SK-N-SH (cell line): ENCODE measurements around the gene MPHOSPH9. TPM values are rescaled to one million over a fixed set of nuclear protein-coding genes. Genes with fewer than 3 reads are reported as not detected.

ENCODE experiments used
- CTCF ChIA-PET: fragments of 300-600, 350-600 bp; formaldehyde crosslinking; extraction: SDS; loops from one replicate; lab custom pipeline; 2021; lab: Yijun Ruan, JAX
- POLR2A ChIA-PET: fragments of 350-600 bp; sonication (Branson Sonifier 250); formaldehyde crosslinking; extraction: SDS; loops from one replicate; lab custom pipeline; 2020; ENCODE audit warnings: antibody characterized with exemption, inconsistent platforms; lab: Yijun Ruan, JAX
- DNase-seq: peaks from one replicate; pipeline ENCODE4 v3.0.0; 2012
- H2AFZ ChIP-seq: fragments of 200-600 bp; sonication (generic); 2 replicates; pipeline ENCODE4 v1.8.1; 2016; ENCODE audit warnings: antibody characterized with exemption, mild to moderate bottlenecking, low read depth
- H3F3A ChIP-seq: fragments of 200-600 bp; sonication (generic); replicated peaks from 2 replicates; pipeline ENCODE3; 2016; ENCODE audit warnings: antibody characterized with exemption, mild to moderate bottlenecking; ENCODE audit not compliant: insufficient read depth
- H3K27ac ChIP-seq, 2 experiments: fragments of 200-500 bp in 1 of 2; fragments of 200-600 bp in 1 of 2; sonication (Bioruptor generic) in 1 of 2; sonication (generic), shearing (Covaris generic) in 1 of 2; 2 replicates each; pipeline versions ENCODE4 v1.5.1 to v1.6.1; 2014 to 2016; ENCODE audit warnings: low read depth in 2 of 2, inconsistent platforms in 1 of 2, low read length in 1 of 2, mild to moderate bottlenecking in 1 of 2, mixed read lengths in 1 of 2
- H3K27me3 ChIP-seq: fragments of 200-600 bp; sonication (generic), shearing (Covaris generic); 2 replicates; pipeline ENCODE4 v1.6.1; 2016; ENCODE audit warnings: mixed run types; ENCODE audit not compliant: insufficient read depth
- H3K36me3 ChIP-seq, 2 experiments: fragments of 200-500 bp in 1 of 2; fragments of 200-600 bp in 1 of 2; sonication (Bioruptor generic) in 1 of 2; sonication (generic) in 1 of 2; replicated peaks in 1 of 2; 2 replicates each; pipeline versions ENCODE3 to v1.5.1; 2014 to 2016; ENCODE audit warnings: low read length in 1 of 2, mild to moderate bottlenecking in 1 of 2; ENCODE audit not compliant: insufficient read depth in 2 of 2, control insufficient read depth in 1 of 2
- H3K4me1 ChIP-seq, 2 experiments: fragments of 200-500 bp in 1 of 2; fragments of 200-600 bp in 1 of 2; sonication (Bioruptor generic) in 1 of 2; sonication (generic), shearing (Covaris generic) in 1 of 2; 2 replicates each; pipeline versions ENCODE4 v1.5.1 to v1.6.1; 2014 to 2016; ENCODE audit warnings: low read depth in 1 of 2, low read length in 1 of 2, mixed run types in 1 of 2; ENCODE audit not compliant: insufficient read depth in 2 of 2, control insufficient read depth in 1 of 2
- H3K4me2 ChIP-seq: fragments of 200-600 bp; sonication (generic), shearing (Covaris generic); 2 replicates; pipeline ENCODE4 v1.6.1; 2017; ENCODE audit warnings: mixed run types
- H3K4me3 ChIP-seq, 2 experiments: fragments of 200-500 bp in 1 of 2; fragments of 200-600 bp in 1 of 2; sonication (Bioruptor generic) in 1 of 2; sonication (generic), shearing (Covaris generic) in 1 of 2; 2 replicates each; pipeline versions ENCODE4 v1.5.1 to v1.8.1; 2014 to 2016; ENCODE audit warnings: low read depth in 2 of 2, inconsistent platforms in 1 of 2, low read length in 1 of 2, mild to moderate bottlenecking in 1 of 2, mixed read lengths in 1 of 2, moderate library complexity in 1 of 2
- H3K79me2 ChIP-seq: fragments of 200-600 bp; sonication (generic); 2 replicates; pipeline ENCODE4 v1.8.1; 2017; ENCODE audit warnings: mild to moderate bottlenecking; ENCODE audit not compliant: insufficient read depth
- H3K9ac ChIP-seq: fragments of 200-600 bp; sonication (generic); 2 replicates; pipeline ENCODE4 v1.6.1; 2017; ENCODE audit warnings: mixed run types
- H3K9me2 ChIP-seq: fragments of 200-600 bp; sonication (generic); 2 replicates; pipeline ENCODE4 v1.6.1; 2017; ENCODE audit warnings: mixed run types
- H3K9me3 ChIP-seq: fragments of 200-600 bp; sonication (generic); 2 replicates; pipeline ENCODE4 v1.6.1; 2017; ENCODE audit warnings: mixed run types, mild to moderate bottlenecking, moderate library complexity
- H4K20me1 ChIP-seq: fragments of 200-600 bp; sonication (generic); 2 replicates; pipeline ENCODE4 v1.6.1; 2017; ENCODE audit warnings: mild to moderate bottlenecking, mixed run types; ENCODE audit not compliant: insufficient read depth
- FOXJ3 ChIP-seq: sonication (generic); formaldehyde crosslinking; IDR thresholded peaks from 2 replicates; pipeline ENCODE4 v1.5.1; 2020; ENCODE audit warnings: mild to moderate bottlenecking, missing genetic modification reagents
- IRF3 ChIP-seq: fragments of 150-350 bp; IDR thresholded peaks from 2 replicates; pipeline ENCODE4 v1.6.1; 2016; ENCODE audit warnings: mild to moderate bottlenecking, low read depth, low read length
- JUND ChIP-seq: IDR thresholded peaks from 2 replicates; pipeline ENCODE4 v1.4.0; 2012
- MEF2A ChIP-seq: IDR thresholded peaks from 2 replicates; pipeline ENCODE4 v1.4.0; 2012; ENCODE audit warnings: low read depth, borderline replicate concordance
- NRF1 ChIP-seq: IDR thresholded peaks from 2 replicates; pipeline ENCODE4 v1.6.1; 2012; ENCODE audit warnings: low read depth, mild to moderate bottlenecking, low read length
- RAD21 ChIP-seq: IDR thresholded peaks from 2 replicates; pipeline ENCODE4 v1.6.1; 2012; ENCODE audit warnings: mild to moderate bottlenecking, low read length
- RCOR1 ChIP-seq: fragments of 150-350 bp; IDR thresholded peaks from 2 replicates; pipeline ENCODE4 v1.6.1; 2017; ENCODE audit warnings: antibody characterized with exemption, low read length
- SIN3A ChIP-seq: IDR thresholded peaks from 2 replicates; pipeline ENCODE4 v1.6.1; 2012; ENCODE audit warnings: low read depth, mild to moderate bottlenecking, low read length, moderate library complexity, borderline replicate concordance
- SMC3 ChIP-seq: IDR thresholded peaks from 2 replicates; pipeline ENCODE4 v1.6.1; 2012; ENCODE audit warnings: low read depth, low read length, improper control_type of control experiment
- TAF1 ChIP-seq: IDR thresholded peaks from 2 replicates; pipeline ENCODE4 v1.6.1; 2012; ENCODE audit warnings: low read depth, mild to moderate bottlenecking, low read length, moderate library complexity, borderline replicate concordance
- TEAD4 ChIP-seq: IDR thresholded peaks from 2 replicates; pipeline ENCODE4 v1.4.0; 2012; ENCODE audit warnings: mild to moderate bottlenecking, borderline replicate concordance; ENCODE audit not compliant: insufficient read depth
- WGBS: methylation state at CpG from one replicate; pipeline ENCODE4 v1.1.6; 2017; ENCODE audit warnings: low lambda C conversion rate; 5-methylcytosine and 5-hydroxymethylcytosine counted together
- polyA plus RNA-seq, 3 experiments: library from polyadenylated mRNA; depleted of rRNA; stranded (reverse); fragments of >200 nt; gene quantifications; 2 replicates each; pipeline ENCODE4 v1.2.3, GENCODE V29; 2012
- TF ChIP-seq, protein P1 (sequence below): IDR thresholded peaks from 2 replicates; pipeline ENCODE4 v1.4.0; 2012; ENCODE audit warnings: low read depth, borderline replicate concordance
- TF ChIP-seq, protein P2 (sequence below): IDR thresholded peaks from 2 replicates; pipeline ENCODE4 v1.6.1; 2012; ENCODE audit warnings: mild to moderate bottlenecking, low read depth, low read length, moderate library complexity

Gene MPHOSPH9
- polyA plus RNA-seq, 1 of the 3 experiments (the other 2 are of a cell fraction) = 9.0 TPM

DNA sequence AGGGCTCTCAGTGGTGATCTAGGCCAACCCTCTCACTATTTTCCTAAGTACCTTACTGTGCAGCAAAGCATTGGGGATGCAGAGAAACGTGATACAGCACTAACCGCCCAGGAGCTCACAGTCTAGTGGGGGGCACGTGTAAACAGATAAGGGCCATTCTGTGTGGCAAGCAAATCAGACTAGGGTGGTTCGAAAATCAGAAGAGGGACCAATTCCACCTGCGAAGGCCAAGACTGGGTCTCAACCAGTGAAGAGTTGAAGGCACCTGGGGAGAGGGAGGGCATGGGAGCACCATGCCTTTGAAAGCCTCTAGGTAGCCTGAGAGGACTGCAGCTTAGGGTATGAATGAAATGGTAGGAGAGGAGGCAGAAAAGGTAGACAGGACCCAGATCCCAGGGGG is 84.3 kb downstream of the MPHOSPH9 start (continued):
- no peak for TF ChIP-seq IRF3
- TF ChIP-seq TEAD4 = no peak
- no peak for TF ChIP-seq JUND
- no peak for TF ChIP-seq FOXJ3 (CRISPR knock-in tag)
- TF ChIP-seq NRF1 = no peak
- no peak for TF ChIP-seq MEF2A

DNA sequence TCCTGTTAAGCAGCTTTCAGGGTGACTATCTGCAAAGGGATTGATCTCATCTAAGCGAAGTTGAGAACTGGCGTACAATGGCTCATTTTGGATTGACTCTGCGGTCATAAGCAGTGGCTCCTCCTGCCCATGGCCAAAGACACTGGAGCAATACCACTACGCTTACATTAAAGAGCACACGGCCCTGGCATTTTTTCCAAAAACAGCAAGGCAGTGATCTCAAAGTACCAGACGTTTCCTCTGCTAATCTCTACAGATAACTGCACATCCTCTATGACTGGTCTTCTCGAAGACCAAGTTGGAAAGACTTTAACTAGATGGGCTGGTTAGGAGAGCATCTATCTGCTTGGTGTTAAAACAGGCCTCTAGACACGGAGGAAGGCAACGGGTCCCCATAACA is 84.7 kb downstream of the MPHOSPH9 start:
- CTCF ChIA-PET = interaction anchor here (1.2 to 1.5 kb wide), 3 partner anchors 25 to 105 kb away, joined by 3 to 4 read pairs (median 4); no protein-coding TSS in a partner anchor

More for the DNA sequence above, 84.7 kb downstream of the MPHOSPH9 start:
- H3K4me1 ChIP-seq = peaks cover under 1 to 19% of the 10 kb centered on the region in 2 experiments; a peak in 1 of 4 replicates
- peaks cover 39% of the 10 kb centered on the region; the same call in 1 of the 2 replicates for H3K79me2 ChIP-seq
- H3K27ac ChIP-seq = no peak overlapping the region
- H3K9ac ChIP-seq = no peak overlapping the region
- TF ChIP-seq RCOR1 = no peak
- no peak for TF ChIP-seq TAF1
- TF ChIP-seq, protein P1, sequence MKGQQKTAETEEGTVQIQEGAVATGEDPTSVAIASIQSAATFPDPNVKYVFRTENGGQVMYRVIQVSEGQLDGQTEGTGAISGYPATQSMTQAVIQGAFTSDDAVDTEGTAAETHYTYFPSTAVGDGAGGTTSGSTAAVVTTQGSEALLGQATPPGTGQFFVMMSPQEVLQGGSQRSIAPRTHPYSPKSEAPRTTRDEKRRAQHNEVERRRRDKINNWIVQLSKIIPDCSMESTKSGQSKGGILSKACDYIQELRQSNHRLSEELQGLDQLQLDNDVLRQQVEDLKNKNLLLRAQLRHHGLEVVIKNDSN = no peak
- TF ChIP-seq, protein P2, sequence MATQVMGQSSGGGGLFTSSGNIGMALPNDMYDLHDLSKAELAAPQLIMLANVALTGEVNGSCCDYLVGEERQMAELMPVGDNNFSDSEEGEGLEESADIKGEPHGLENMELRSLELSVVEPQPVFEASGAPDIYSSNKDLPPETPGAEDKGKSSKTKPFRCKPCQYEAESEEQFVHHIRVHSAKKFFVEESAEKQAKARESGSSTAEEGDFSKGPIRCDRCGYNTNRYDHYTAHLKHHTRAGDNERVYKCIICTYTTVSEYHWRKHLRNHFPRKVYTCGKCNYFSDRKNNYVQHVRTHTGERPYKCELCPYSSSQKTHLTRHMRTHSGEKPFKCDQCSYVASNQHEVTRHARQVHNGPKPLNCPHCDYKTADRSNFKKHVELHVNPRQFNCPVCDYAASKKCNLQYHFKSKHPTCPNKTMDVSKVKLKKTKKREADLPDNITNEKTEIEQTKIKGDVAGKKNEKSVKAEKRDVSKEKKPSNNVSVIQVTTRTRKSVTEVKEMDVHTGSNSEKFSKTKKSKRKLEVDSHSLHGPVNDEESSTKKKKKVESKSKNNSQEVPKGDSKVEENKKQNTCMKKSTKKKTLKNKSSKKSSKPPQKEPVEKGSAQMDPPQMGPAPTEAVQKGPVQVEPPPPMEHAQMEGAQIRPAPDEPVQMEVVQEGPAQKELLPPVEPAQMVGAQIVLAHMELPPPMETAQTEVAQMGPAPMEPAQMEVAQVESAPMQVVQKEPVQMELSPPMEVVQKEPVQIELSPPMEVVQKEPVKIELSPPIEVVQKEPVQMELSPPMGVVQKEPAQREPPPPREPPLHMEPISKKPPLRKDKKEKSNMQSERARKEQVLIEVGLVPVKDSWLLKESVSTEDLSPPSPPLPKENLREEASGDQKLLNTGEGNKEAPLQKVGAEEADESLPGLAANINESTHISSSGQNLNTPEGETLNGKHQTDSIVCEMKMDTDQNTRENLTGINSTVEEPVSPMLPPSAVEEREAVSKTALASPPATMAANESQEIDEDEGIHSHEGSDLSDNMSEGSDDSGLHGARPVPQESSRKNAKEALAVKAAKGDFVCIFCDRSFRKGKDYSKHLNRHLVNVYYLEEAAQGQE = no peak
- TF ChIP-seq SMC3 = no peak
- TF ChIP-seq RAD21 = no peak
- no peak for TF ChIP-seq SIN3A
- no peak overlapping the region for H2AFZ ChIP-seq
- H3K4me3 ChIP-seq = no peak overlapping the region
- no peaks in the 10 kb centered on the region for H3K27me3 ChIP-seq
- 89% methylated on average over 9 of the region's 9 CpGs for WGBS
- no peaks in the 10 kb centered on the region for H3K9me3 ChIP-seq
- H3K4me2 ChIP-seq = no peak overlapping the region
- peaks cover 0 to 2% of the 10 kb centered on the region in 2 experiments for H3K36me3 ChIP-seq
- H4K20me1 ChIP-seq = no peaks in the 10 kb centered on the region
- POLR2A ChIA-PET = no interaction called here
- peaks cover 21% of the 10 kb centered on the region for H3F3A ChIP-seq
- no peak for DNase-seq
- H3K9me2 ChIP-seq = no peaks in the 10 kb centered on the region
